GM19023 (cell line): Measurements from ENCODE around the gene TIGD1.

ENCODE experiments used
- ATAC-seq: cut with Tn5 transposase; IDR thresholded peaks from one replicate; pipeline ENCODE4 v1.9.1; 2021; ENCODE audit warnings: mild to moderate bottlenecking, moderate library complexity; ENCODE audit not compliant: unreplicated experiment

TIGD1 gene

DNA sequence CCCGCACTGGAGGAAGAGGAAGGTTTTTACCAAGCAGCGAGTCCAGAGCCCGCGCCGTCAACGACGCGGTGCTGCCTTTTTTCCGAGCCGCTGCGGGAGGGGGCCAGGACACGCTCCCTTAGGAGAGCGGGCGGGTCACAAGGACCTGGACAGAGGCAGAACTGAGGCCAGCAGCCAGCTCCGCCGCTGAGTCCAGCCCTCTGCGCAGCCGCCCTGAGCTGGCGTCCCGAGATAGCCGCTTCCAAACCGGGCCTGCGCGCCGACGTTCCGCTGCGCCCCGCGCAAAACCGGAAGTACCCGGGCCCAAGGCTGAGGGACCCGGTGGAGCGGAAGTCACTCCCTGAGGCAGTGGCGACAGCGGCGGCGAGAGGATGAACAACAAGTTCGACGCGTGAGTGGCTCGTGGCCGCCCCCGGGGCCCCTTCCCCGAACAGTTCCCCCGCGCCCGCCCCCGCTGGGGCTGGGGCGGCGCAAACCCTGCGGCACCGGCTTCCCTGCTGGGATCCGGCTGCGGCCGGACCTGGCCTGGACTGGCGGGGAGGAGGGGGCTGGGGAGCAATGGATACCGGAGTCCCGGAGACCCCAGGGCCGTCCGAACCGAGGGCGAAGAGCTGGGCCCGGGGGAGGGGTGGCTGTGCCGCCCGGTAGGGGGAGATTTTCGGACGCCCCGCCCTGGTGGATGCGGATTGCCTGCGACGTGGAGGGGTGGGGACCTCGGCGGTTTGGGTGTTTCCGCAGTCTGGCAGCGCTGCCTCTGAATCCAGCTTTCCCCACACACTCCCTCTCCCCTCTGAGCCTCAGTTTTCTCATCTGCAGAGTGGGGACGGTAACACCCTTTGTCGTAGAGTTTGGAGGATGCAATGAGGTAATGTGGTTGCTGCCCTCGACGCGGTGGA lies at the start of gene TIGD1, which contains the start of gene EIF4E2:
Gene TIGD1 (minus strand): TSS at position 204 of the 896 bp plus-strand sequence. CDS start 675 bp downstream, outside the sequence.
Gene EIF4E2 (plus strand): TSS at position 336 of the 896 bp plus-strand sequence. CDS start 36 bp downstream, at position 372.
- ATAC-seq = peak; percentile 90

DNA sequence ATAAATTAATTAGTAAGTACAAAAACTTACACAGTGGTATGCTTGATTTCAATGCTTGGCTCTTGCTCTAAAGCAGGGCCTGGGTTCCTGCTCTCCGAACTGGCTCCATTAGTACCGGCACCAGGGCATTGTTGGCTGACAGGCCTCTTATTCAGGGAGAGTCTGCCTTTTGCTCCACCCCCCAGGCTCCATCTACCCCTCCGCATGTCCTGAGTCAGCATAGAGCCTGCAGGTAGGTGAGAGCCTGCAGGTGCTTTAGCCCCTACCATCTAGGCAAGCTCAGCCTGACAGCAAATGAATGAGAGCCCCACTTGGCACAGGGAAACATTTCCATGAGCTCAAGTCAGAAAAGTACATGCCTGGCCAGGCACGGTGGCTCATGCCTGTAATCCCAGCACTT lies 47.9 kb upstream of the TIGD1 start:
- ATAC-seq = no peak

DNA sequence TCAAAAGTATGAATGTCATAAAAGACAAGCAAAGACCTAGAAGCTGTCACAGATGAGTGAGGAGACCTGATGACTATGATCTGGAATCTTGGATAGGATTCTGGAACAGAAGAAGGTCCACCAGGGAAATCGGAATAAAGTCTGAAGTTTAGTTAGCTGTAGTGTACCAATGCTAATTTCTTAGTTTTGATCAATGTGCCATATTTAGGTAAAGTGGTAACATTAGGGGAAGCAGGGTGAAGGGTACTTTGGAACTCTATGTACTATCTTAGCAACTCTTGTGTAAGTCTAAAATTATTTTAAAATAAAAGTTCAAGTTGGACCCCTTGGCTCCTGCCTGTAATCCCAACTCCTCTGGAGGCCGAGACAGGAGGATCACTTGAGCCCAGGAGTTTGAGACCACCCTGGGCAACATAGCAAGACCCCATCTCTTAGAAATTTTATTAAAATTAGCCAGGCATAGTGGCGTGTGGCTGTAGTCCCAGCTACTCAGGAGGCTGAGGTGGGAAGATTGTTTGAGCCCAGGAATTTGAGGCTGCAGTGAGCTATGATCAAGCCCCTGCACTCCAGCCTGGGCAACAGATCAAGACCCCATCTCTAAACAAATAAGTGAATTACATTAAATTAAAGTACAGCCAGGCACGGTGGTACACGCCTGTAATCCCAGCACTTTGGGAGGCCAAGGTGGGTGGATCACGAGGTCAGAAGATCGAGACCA lies 47.2 kb upstream of the TIGD1 start:
- no peak for ATAC-seq

DNA sequence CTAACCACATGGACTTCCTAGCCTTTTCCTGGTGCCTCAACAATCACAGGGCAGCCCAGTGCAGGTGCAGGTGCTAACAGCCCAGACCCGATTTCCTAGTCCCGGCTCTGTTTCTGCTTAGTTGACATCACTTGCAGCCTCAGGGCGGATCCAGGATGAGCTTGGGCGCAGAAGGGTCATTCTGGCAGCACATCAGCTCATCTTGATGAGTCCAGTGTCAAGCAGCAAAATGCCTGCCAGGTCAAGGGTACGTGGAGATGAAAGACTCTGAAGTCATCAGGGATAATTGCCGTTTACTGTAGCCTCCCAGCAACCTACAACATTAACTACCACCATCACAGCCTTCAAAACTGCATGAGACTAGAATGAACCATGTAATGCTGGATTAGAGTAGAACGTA lies 43.6 kb upstream of the TIGD1 start:
- no peak for ATAC-seq

DNA sequence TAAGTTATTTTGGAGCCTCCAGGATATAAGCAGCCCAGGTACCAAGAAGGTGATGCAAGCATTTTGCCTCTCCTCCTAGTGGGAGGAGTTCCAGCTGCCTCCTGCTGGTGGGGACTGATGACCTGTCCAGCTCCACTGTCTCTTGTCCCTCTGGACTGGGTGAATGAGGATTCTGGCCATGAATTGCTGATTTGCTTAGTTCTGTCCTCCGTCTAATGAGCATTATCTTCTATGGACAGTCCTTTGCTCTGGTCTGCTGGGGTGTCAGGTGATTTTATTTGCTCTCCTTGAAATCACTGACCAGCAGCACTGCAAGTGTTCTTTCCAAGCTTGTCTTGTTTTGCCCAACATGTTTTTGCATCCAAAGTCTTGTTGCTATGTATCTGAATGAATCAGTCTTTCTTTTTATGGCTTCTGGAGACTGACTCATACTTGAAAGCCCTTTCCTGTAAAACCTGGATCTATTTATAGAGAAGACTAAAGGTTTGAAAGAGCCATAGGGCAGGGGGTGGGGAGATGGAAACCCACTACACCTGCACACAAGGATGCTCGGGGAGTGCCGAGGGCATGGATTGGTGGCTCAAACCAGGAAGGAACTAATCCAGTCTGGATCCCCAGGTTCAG lies 42.5 kb upstream of the TIGD1 start:
- no peak for ATAC-seq

DNA sequence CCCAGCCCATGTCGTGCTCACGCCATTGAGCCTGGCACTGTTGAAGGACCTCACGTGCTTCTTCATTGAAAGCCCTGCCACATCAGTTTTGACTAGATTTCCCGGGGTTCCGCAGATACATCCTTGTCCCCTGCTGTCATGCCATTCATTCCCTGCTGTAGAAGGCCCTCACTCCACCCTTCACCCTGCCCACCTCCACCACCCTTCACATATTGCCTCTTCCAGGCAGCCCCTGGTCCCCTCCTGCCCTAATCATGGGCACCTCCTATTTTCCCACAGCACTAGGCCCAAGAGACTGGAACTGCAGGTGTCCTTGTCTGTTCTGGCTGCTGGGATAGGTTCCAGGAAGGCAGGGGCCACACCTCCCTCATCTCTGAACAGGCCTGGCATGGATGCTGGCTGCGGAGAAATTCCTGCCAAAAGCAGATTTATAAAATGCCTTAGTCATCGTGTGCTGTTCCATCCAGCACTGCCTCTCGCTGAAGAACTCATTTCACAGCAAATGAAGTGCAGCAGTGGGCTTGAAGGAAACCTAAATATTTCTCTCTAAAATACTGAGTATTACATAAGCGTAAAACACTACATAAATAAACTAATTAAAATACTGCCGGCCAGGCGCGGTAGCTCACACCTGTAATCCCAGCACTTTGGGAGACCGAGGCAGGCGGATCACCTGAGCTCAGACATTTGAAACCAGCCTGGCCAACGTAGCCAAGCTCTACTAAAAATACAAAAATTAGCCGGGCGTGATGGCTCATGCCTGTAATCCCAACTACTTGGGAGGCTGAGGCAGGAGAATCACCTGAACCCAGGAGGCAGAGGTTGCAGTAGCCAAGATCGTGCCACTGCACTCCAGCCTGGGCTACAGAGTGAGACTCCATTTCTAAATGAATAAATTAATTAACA lies 38.6 kb upstream of the TIGD1 start:
- ATAC-seq = no peak

DNA sequence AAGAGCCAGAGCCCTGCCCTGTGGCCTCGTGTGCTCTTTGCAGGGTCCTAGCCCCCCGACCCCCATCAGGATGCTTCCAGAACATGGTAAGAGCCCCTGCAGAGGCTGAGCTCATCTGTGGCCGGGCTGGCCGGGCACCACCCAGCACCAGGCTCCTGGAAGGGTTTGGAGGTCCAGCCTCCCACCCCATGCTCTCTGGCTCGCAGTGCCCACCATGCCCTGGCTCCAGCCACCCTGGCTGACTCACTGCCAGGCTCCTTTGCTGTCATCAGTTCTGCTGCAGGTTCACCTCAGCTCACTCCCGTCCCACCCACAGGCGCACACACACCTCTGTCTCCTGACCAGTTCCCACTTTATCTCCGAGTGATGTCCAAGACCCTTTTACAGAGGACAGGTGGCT lies 37.7 kb upstream of the TIGD1 start:
- no peak for ATAC-seq

DNA sequence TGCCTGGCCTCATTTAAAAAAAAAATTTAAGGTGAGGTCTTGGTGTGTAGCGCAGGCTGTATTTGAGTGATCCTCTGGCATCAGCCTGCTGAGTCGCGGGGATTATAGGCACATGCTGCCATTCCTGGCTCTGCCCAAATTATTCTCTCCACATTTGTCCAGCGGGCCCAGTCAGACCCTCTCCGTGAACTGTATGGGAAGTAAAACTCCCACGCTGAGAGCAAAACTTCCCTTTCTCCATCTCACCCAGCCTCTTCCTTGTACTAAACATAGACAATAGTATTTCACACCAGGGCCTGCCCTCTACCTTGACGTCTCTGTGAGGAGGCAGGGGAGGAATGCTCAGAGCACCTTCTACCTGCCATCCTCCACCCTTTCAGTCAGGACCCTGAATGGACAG lies 37.2 kb upstream of the TIGD1 start:
- ATAC-seq = no peak

DNA sequence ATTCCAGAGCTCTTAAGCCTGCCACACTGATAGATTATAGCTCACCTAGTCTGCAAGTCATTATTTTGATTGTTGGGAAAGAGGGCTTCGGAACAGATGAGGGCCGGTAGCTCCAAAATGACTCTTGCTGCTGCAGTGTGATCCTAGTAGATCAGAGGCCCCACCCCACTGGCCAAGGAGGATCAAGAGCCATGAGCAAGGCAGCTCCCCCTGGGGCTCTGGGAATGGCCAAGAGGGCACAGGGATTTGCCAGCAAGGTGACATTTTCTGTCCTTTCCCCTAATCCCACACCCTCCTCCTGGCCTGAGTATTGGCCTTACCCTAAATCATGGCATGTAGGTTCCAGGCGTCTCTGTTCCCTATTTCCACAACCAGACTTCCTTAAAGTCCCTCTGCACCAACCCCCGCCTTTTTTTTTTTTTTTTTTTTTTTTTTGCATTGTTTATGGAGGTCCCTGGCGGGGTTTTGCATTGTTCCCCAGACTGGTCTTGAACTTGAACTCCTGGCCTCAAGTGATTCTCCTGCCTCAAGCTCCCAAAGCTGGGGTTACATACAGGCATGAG lies 36.7 kb upstream of the TIGD1 start:
- ATAC-seq = no peak

DNA sequence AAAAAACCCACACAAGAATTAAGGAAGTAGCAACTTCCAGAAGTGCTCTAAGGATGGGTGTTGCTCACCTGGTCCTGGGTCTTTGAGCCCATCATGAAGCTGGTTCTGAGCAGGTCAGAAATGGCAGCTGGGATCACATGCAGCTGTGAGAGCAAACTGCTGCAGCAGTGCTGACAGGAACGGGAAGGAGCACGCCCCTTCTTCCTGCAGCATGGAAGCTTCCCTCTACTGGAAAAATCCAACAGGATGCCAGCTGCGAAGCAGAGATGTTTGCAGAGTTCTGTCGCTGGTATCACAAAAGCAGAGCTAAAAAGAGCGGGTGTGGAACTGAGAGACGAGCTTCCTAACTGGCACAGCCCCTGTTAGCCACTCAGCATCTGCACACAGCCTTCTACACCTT lies 33.9 kb upstream of the TIGD1 start:
- ATAC-seq = no peak

DNA sequence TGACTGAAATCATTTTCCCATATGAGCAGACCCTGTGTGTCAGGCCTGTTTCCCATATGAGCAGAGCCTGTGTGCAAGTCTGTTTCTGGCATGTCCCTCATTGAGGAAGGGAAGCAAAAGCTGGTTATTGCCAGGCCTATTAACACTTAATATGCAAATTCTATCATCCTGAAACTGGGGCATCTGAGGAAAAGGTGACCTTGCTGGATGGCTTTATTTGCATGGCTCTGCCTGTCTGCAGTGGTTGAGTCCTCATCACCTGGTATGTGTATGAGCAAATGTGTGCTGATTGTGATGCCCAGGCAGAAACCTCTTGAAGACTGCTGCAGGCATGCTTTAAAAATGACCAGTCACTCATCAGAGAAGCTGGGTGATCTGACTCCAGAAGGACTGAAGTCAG lies 31.4 kb upstream of the TIGD1 start:
- no peak for ATAC-seq

DNA sequence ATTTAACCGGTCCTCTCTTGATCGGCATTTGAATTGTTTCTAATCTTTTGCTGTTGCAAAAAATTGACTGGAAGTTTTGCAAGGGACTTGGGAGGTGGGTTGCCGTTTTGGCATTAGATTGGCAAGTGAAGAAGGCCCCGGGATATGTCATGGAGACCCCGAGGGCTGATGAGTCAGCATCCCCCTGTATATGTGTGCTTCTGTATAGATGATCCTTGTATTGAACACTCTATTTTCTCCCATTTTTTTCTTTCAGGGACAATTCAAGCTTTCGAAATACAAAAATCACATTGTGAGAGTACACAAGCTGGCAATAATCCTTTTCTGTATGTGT lies 30.3 kb upstream of the TIGD1 start:
- no peak for ATAC-seq

DNA sequence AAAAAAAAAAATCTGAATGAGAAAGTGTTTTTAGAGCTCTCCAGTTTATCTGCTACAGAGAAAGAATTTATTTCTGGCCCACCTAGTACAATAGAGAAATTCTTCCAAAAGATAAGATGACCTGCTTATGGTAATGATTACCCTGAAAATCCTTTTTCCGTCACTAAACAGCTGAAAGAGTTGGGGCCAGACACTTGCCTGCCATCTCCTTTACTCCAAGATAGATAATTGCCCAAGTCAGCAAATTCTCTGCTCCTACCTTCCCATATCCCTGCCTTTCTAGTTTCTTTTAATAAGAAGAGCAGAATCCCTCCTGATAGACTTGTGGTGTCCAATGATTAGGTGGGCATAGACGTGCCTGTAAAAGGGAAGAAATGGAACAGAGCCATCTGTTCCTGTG lies 28.3 kb upstream of the TIGD1 start:
- no peak for ATAC-seq

DNA sequence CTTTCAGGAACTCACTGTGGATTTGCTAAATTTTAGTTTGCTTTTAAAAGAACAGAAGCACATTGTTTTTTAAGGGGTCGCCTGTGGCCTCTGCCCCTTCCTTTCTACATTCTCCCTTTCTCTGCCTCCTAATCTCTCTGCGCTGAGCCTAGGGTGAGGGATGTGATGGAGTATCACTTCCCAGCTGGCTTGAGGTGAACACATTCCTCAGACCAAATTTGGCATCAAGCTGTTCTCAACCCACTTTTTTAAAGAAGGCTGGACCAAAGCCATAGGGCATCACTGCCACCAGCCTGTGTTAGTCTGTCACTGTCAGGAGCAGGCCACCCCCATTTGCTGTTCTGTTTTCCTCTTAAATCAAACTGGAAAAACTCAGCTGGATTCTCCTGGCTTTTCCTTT lies 27.5 kb upstream of the TIGD1 start:
- no peak for ATAC-seq

DNA sequence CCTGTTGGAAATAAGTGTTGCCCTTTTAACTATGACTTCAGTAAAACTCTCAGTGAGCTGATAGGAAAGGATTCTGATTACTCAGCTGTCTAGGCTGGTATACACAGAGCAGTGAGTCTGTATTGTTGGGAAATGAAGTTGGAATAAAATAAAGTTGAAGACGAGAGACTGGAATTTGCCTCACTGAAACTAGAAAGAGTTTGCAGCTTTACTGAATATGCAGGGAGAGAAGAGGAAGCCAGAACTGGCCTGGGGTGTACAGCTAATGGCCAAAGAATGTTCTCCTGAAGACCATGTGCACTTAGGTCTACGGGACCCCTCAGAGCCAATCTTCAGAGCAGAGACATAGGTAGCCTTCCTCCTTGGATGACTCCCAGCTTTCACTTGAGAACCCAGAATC lies 26.6 kb upstream of the TIGD1 start:
- no peak for ATAC-seq

DNA sequence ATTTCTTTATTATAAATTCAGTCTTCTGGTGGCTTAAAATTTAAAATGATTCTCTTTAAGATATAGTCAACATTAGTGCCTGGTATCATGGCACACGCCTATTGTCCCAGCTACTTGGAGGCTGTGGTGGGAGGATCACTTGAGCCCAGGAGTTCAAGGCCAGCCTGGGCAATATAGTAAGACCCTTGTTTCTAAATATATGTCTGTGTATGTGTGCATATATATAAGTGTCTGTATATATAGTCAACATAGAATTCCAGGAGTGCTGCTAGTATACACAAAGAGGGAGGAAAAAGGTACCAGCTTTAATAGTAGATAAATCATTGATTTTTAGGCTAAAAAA lies 25.0 kb upstream of the TIGD1 start:
- ATAC-seq = no peak

DNA sequence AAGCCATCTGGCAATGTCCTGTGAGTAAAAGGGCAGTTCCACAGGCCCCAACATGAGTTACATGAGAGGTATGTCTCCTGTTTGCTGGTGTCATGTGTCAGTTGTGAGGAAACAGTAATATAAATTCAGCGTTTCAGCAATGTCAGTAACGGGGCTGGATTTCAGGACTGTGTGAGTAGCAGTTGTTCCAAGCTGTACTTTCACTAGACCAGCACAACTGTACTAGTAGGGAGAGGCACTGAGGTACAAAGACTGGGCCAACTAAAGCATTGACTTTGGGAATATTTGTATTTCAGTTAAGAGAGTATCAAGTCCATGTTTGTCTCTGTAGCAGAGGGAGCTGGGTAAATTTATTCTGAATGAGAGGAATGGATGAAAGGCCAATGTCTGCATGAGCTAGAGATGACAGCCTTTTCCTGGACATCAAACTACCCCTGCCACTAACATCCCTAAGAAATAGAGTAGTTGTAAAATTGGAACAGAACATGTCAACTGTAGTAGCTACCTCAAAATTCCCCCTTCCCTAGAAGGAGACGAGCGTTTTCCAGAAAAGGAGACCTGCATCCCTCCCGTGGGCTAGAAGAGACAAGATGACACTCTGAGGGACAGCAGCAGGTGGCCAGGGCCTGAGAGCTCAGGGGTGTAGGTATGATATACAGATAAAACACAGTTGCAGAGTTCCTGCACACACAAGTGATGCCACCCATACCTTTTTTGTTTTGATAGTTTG lies 24.5 kb upstream of the TIGD1 start:
- ATAC-seq = no peak

DNA sequence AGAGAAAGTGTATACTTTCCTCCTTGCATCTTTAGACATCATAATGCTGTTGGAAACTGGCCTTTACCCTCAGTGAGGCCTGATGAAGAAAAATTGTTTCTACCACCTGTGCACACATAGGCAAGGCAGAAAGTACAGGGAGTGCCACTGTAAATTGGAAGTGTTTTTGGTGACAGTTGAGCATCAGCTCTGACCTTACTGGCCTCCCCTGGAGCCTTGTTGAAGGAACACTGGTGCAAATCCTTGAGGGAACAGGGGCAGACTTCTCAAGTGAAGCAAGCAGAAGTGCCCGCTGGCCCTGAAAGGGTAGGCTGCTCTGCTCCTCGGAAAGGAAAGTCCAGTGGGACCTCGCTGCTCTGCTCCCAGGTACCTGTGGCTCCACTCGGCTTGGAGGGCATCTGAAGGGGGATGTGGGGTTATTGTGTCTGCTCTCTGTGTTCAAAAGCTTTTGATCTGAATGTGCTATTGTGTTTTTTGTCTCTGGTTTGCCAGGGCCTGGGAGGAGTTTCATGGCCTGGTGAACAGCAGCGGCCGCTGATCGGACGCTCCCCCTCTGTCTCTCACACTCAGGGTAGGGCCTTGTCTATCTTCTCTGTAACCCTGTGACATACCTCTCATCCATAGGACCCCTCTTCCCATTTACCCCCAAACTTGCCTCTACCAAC lies 23.5 kb upstream of the TIGD1 start:
- ATAC-seq = no peak

DNA sequence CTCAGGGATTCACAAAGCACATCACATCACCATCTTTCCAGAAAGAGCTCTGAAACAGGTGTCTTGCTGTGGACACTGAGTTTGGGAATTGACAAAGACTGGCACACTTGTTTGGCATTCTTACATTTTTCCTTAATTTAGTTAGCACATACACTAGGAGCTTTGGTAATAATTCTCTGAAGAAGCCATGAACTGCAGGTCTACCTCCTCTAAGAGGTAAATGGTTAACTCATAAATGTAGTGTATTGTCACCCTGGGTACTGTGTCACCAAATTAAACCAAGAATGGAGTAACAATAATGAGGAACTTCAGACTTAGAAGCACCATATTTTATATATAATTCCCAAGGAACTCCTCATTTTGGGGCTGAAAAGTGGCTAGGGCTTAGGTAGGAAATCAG lies 22.7 kb upstream of the TIGD1 start:
- no peak for ATAC-seq
